Measurements from ENCODE around the gene ADAMTS19.

- no peak for TF ChIP-seq KDM1A (IDR thresholded peaks at IDR 0.05; ENCODE audit: borderline replicate concordance, low read length)
- TF ChIP-seq RAD21 (IDR thresholded peaks at IDR 0.05 in 1 of 2, conservative IDR thresholded peaks at IDR 0.05 in 1 of 2; ENCODE audit: low read depth in 2 of 2, low read length in 2 of 2) = peak in 1 of 2 experiments; percentile 34; a peak in 2 of 4 replicates
- no peak for TF ChIP-seq ATF3 (IDR thresholded peaks at IDR 0.05; ENCODE audit: insufficient read depth, low read depth, low read length)
- no peak for TF ChIP-seq POLR2AphosphoS5 (IDR thresholded peaks at IDR 0.05; ENCODE audit: low read depth, low read length)
- TF ChIP-seq KDM5A (IDR thresholded peaks at IDR 0.05; ENCODE audit: low read length) = no peak
- peak in 1 of 3 experiments; percentile 16; a peak in 2 of 4 replicates for TF ChIP-seq CTCF (IDR thresholded peaks at IDR 0.05; ENCODE audit: control extremely low read depth in 1 of 3, insufficient read depth in 1 of 3, low read depth in 1 of 3, low read length in 3 of 3)
- TF ChIP-seq ZNF274 (IDR thresholded peaks at IDR 0.05; ENCODE audit: borderline replicate concordance, extremely low read depth, low read length) = no peak
- no peak for TF ChIP-seq TCF12 (IDR thresholded peaks at IDR 0.05; ENCODE audit: low read depth, low read length)
- no peak for TF ChIP-seq EZH2 (IDR thresholded peaks at IDR 0.05; ENCODE audit: low read depth, low read length, severe bottlenecking)
Measured at GRCh38 chr5:129696636-129697035, 236.5 kb downstream of the ADAMTS19 start.
